Embryonic facial prominence (tissue), 1 donor: ENCODE measurements around the gene CYYR1.

Experiments used
- DNase-seq: peaks from one replicate; pipeline ENCODE4 v3.0.0-alpha.2; 2016; ENCODE audit errors: extremely low spot score

The CYYR1 gene

GRCh38 chr21:26572702-26573381, at the start of gene CYYR1:
CYYR1 (minus strand) TSS chr21:26573286; CDS start chr21:26572940, 346 bp downstream.
- DNase-seq = no peak

- DNase-seq = no peak
These were observed 44.1 kb upstream of the CYYR1 start for GRCh38 chr21:26617176-26617575.

- no peak for DNase-seq
These were observed 41.2 kb upstream of the CYYR1 start for GRCh38 chr21:26614251-26614650.

GRCh38 chr21:26599261-26599660, 26.2 kb upstream of the CYYR1 start:
- peak; percentile 9 for DNase-seq

- no peak for DNase-seq
These were observed 24.9 kb upstream of the CYYR1 start for GRCh38 chr21:26597981-26598380.

GRCh38 chr21:26597031-26597430, 23.9 kb upstream of the CYYR1 start:
- no peak for DNase-seq

- no peak for DNase-seq
These were observed 22.9 kb upstream of the CYYR1 start for GRCh38 chr21:26595971-26596370.

- DNase-seq = no peak
These were observed 20.7 kb upstream of the CYYR1 start for GRCh38 chr21:26593800-26594199.

- DNase-seq = no peak
These were observed 18.5 kb upstream of the CYYR1 start for GRCh38 chr21:26591543-26591942.

- no peak for DNase-seq
These were observed 15.4 kb upstream of the CYYR1 start for GRCh38 chr21:26588446-26588845.

- no peak for DNase-seq
These were observed 14.7 kb upstream of the CYYR1 start for GRCh38 chr21:26587736-26588201.

GRCh38 chr21:26583769-26584168, 10.7 kb upstream of the CYYR1 start:
- no peak for DNase-seq

GRCh38 chr21:26581818-26582217, 8.7 kb upstream of the CYYR1 start:
- no peak for DNase-seq

GRCh38 chr21:26572076-26572701, 897 bp downstream of the CYYR1 start:
- DNase-seq = peak; percentile 7

- DNase-seq = no peak
These were observed 2.9 kb downstream of the CYYR1 start for GRCh38 chr21:26570203-26570602.

- DNase-seq = no peak
These were observed 7.5 kb downstream of the CYYR1 start for GRCh38 chr21:26565546-26565945.

- DNase-seq = no peak
These were observed 8.0 kb downstream of the CYYR1 start for GRCh38 chr21:26565111-26565510.

GRCh38 chr21:26563856-26564503, 9.1 kb downstream of the CYYR1 start:
- no peak for DNase-seq

- no peak for DNase-seq
These were observed 12.5 kb downstream of the CYYR1 start for GRCh38 chr21:26560612-26561011.

GRCh38 chr21:26559099-26559498, 14.0 kb downstream of the CYYR1 start:
- DNase-seq = no peak

GRCh38 chr21:26557106-26557505, 16.0 kb downstream of the CYYR1 start:
- DNase-seq = no peak

- no peak for DNase-seq
These were observed 17.4 kb downstream of the CYYR1 start for GRCh38 chr21:26555540-26556146.

GRCh38 chr21:26554365-26554764, 18.7 kb downstream of the CYYR1 start:
- DNase-seq = no peak
